HT-29 (cell line): ENCODE measurements around the gene YWHAH. TPM values are rescaled to one million over a fixed set of nuclear protein-coding genes. Genes with fewer than 3 reads are reported as not detected.

Source experiments
- DNase-seq: peaks from one replicate; pipeline ENCODE4 v3.0.0-alpha.2; 2015; ENCODE audit warnings: low spot score
- total RNA-seq: library from RNA; depleted of rRNA; stranded (reverse); fragments of >200 nt; shearing (Covaris generic); gene quantifications from 2 replicates; pipeline ENCODE4 v1.2.3, GENCODE V29; 2014

The YWHAH gene
- total RNA-seq, 1 experiment from 2014 or later, result 111 TPM

GRCh38 chr22:31950226-31950625, 5.9 kb downstream of the YWHAH start:
- DNase-seq, result no peak

- DNase-seq, result no peak
These were observed 7.1 kb downstream of the YWHAH start for GRCh38 chr22:31951194-31952093.

- no peak for DNase-seq
These were observed 7.7 kb downstream of the YWHAH start for GRCh38 chr22:31952094-31952401.

GRCh38 chr22:31952472-31952871, 8.1 kb downstream of the YWHAH start:
- DNase-seq, result no peak

- no peak for DNase-seq
These were observed 8.9 kb downstream of the YWHAH start for GRCh38 chr22:31953261-31953660.

- DNase-seq, result no peak
These were observed 10.5 kb downstream of the YWHAH start for GRCh38 chr22:31954535-31955523.

GRCh38 chr22:31956360-31956759, 12.0 kb downstream of the YWHAH start:
- DNase-seq, result no peak

GRCh38 chr22:31957970-31958594, 13.7 kb downstream of the YWHAH start:
- no peak for DNase-seq

GRCh38 chr22:31958625-31959239, 14.4 kb downstream of the YWHAH start:
- DNase-seq, result no peak

- no peak for DNase-seq
These were observed 16.4 kb downstream of the YWHAH start for GRCh38 chr22:31960767-31961166.

GRCh38 chr22:31962387-31963125, 18.2 kb downstream of the YWHAH start:
- no peak for DNase-seq

GRCh38 chr22:31968022-31968421, 23.7 kb downstream of the YWHAH start:
- no peak for DNase-seq

- peak; percentile 81 for DNase-seq
These were observed 25.6 kb downstream of the YWHAH start for GRCh38 chr22:31969789-31970489.

- peak; percentile 90 for DNase-seq
These were observed 26.4 kb downstream of the YWHAH start for GRCh38 chr22:31970490-31971444.

GRCh38 chr22:31972180-31972579, 27.8 kb downstream of the YWHAH start:
- no peak for DNase-seq

GRCh38 chr22:31973739-31974138, 29.4 kb downstream of the YWHAH start:
- peak; percentile 38 for DNase-seq

- DNase-seq, result peak; percentile 83
These were observed 33.0 kb downstream of the YWHAH start for GRCh38 chr22:31977141-31977841.

GRCh38 chr22:31977939-31978338, 33.6 kb downstream of the YWHAH start:
- no peak for DNase-seq
